OCI-LY3 (cell line): ENCODE data around the gene CSH1.
A peak's percentile ranks its signal among the peaks of the same experiment; 100 is the strongest.
"Not testable (repeated sequence)": the region's sequence is repeated elsewhere in the genome, so short reads cannot be mapped to it uniquely, and the experiment has no call there.

Source experiments
- EZH2phosphoT487 ChIP-seq: fragments of 200-600 bp; shearing (Covaris generic); IDR thresholded peaks from 2 replicates; pipeline ENCODE4 v1.6.1; 2018; ENCODE audit warnings: antibody characterized with exemption, mixed run types, low read depth
- TF ChIP-seq, protein P1 (sequence below): fragments of 200-600, 300-600 bp; sonication (generic); IDR thresholded peaks from 2 replicates; pipeline ENCODE4 v1.5.1; 2014; ENCODE audit warnings: antibody characterized with exemption, low read length, low read depth

DNA sequence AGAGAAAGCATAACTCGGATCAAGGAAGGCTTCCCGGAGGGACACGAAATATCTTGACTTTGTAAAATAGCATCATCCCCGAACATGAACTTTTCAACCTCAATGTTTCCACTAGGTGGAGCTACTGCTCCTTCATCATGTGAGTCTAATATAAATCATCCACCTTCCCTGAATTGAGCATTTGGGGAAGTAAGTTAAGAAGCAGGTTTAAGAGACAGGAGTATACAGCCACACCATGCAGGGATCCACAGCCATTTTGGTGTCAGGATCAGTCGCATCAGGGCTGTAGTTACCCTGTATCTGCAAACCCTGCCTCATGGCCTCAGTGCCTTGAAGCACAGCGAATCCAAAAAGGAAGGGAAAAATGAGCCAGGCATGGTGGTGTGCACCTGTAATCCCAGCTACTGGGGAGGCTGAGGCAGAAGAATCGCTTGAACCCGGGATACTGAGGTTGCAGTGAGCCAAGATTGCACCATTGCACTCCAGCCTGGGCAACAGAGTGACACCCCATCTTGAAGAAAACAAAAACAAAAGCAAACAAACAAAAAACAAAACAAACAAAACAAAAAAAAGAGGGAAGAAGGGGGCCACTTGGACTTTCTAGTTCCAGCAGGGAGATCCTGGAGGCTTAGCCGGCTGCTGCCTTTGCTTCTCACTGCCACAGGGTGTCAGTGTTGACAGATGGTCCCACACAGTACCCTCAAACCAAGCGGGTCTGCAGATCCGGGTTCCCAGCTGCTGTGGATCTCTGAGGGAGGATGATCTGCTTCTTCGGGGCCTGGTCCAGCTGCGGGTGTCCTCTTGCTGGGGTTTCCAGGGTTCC is 7.1 kb downstream of the CSH1 start:
- TF ChIP-seq, protein P1, sequence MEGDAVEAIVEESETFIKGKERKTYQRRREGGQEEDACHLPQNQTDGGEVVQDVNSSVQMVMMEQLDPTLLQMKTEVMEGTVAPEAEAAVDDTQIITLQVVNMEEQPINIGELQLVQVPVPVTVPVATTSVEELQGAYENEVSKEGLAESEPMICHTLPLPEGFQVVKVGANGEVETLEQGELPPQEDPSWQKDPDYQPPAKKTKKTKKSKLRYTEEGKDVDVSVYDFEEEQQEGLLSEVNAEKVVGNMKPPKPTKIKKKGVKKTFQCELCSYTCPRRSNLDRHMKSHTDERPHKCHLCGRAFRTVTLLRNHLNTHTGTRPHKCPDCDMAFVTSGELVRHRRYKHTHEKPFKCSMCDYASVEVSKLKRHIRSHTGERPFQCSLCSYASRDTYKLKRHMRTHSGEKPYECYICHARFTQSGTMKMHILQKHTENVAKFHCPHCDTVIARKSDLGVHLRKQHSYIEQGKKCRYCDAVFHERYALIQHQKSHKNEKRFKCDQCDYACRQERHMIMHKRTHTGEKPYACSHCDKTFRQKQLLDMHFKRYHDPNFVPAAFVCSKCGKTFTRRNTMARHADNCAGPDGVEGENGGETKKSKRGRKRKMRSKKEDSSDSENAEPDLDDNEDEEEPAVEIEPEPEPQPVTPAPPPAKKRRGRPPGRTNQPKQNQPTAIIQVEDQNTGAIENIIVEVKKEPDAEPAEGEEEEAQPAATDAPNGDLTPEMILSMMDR = peak; percentile 35
- not testable (repeated sequence) for TF ChIP-seq EZH2phosphoT487
